Left renal cortex interstitium (tissue), 4 donors: Measurements from ENCODE around the gene FLT3. TPM values are rescaled to one million over a fixed set of nuclear protein-coding genes. Genes with fewer than 3 reads are reported as not detected.

ENCODE experiments used
- DNase-seq, 4 donors: peaks; one replicate each; pipeline ENCODE4 v3.0.0-alpha.2; 2013; ENCODE audit warnings: low read depth in 4 of 4, low spot score in 2 of 4, missing footprints in 1 of 4
- polyA plus RNA-seq, 4 donors: library from polyadenylated mRNA; unstranded; fragments of 120-200 nt; gene quantifications; one replicate each; pipeline ENCODE4 v1.2.1, GENCODE V29; 2013; ENCODE audit not compliant: insufficient read length in 4 of 4

Gene FLT3
- polyA plus RNA-seq, 4 donors, result 0.16 to 0.32 (median 0.24) TPM

DNA sequence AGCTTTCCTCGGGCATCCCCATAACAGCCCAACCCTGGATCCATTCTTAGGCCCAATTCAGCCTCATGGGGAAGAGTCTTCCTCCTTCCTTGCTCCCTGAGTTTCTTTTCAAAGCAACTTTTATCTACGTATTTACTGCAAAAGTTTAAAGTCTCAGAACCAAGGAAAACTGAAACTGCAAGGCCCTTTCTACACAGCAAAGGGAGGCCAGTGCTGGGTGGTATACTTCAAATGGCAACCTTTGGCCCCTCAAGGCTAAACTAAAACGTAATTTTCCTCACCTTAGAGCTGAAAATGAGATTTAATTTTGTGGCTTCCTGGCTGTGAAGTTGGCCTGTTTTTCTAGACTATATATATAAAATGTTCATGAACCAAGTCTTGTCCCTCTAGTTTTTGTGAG, 136.9 kb downstream of the FLT3 start:
- no peak for DNase-seq

DNA sequence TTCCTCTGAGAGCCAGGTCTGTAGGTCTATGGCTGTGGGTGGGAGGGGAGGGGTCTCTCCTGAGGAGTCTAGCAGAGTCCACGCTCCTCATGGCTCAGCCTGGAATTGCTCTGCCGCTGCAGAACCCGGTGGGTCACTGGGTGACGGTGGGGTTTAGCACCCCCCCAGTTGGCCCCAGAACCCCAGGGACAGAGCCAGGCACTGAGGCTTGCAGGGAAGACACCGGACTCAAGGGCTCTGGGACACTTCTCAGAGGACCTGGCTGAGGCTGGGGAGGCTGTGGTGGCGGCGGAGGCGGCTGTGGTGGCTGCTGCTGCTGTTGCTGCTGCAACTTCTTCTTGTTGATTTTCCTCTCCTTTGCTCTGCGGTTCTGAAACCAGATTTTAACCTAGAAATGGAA, 137.4 kb downstream of the FLT3 start:
- no peak for DNase-seq

GRCh38 chr13:27962128-27962841, 138.1 kb downstream of the FLT3 start:
- DNase-seq, result no peak

- DNase-seq, result no peak
Measured at GRCh38 chr13:27961227-27962085, 138.9 kb downstream of the FLT3 start.

DNA sequence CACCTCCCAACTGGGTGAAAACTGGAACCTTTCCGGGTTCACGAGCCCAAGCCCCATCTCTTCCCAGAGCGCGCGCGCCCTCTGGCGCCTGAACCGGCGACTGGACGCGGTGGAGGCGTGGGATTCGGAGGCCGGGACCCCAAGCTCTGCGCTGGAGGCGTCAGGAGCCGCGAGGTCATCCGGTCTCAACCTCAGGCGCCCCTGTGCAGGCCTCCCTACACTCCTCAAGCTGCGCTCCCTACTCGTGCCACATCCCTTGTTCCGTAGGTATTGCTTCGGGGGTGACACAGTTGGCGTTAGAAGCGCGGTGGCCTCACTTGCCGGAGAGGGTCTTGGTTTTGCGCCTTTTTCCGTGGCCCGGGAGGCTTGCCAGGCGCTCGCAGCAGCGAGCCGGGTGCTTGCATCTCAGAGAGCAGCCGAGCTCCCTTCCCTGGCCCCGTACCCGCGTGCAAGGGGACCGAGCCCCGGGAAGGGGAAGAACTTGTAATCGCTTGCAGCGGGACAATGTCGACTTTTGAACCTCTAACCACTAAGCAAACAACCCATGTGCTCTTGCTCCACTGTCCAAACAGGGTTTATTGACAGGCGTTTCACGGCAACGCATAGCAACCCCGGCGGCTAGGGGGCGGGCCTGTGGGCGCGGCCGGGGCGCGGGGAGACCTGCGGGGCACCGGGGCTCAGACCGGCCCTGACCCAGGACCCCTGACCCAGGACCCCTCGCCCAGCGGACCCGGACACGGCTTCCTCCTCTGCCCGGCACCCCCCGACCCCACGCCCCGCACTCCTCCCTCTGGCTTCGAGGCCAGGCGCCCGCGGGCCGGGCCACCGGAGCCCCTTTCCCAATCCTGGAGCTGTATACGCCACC, 139.8 kb downstream of the FLT3 start:
- DNase-seq, result no peak

- no peak for DNase-seq
Measured at GRCh38 chr13:27959976-27960361, 140.4 kb downstream of the FLT3 start.

DNA sequence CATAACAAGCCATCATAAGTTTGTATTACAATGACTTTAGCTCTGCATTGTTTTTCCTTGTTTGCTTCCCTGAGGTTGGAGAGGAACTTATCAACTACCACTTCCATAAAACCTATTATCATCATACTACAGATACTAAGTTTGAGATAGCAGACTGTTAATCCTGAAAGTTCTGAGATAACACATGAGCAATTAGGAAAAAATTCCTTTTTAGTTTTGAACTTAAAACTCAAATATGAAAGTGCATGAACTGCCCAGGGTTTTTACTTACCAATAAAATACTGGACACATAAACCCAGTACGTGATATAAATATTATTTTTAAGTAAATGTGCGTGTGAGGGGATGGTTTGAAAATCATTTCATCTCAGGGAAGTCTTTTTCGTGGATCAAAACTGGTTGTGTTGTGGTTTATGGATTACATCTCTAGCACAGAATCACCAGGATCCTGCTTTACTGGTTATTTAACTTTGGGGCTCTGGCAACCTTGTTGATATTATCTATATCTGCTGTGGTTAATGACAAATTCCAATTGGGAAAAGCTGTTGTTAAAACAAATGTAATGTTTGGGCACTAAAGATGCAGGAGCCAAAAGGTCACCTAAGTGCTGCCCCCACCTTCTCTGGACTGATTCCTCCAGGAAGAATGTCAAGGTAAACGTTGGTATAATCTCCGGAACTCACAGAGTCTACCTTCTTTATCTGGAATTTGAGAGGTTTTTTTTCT, 143.6 kb downstream of the FLT3 start:
- DNase-seq, result no peak

GRCh38 chr13:27955014-27955591, 145.3 kb downstream of the FLT3 start:
- no peak for DNase-seq

GRCh38 chr13:27954406-27954851, 145.9 kb downstream of the FLT3 start:
- no peak for DNase-seq

- DNase-seq, result peak; percentile 60 to 71 (median 69)
Measured at GRCh38 chr13:27953676-27954405, 146.5 kb downstream of the FLT3 start.

Other genes starting within 250 kb of the FLT3 start
- gene PDX1, start 180.6 kb downstream of the FLT3 start, polyA plus RNA-seq, result not detected
- gene CDX2, start 131.3 kb downstream of the FLT3 start, polyA plus RNA-seq, result not detected
- gene URAD, start 111.9 kb downstream of the FLT3 start, polyA plus RNA-seq, result not detected
- 10 to 100 TPM; 44.7 to 64.9 (median 53.3) TPM for gene PAN3, start 38.0 kb upstream of the FLT3 start, polyA plus RNA-seq